RWPE2 (cell line): ENCODE results near the gene STARD13.
A peak's percentile ranks its signal among the peaks of the same experiment; 100 is the strongest.

Source experiments
- ATAC-seq: fragments of 200-7000 bp; cut with Tn5 transposase; 3 replicates; pipeline ENCODE4 v1.9.1; 2021; ENCODE audit warnings: low read depth
- DNase-seq: peaks from one replicate; pipeline ENCODE4 v3.0.0-alpha.2; 2020; ENCODE audit warnings: low spot score
- H3K27ac ChIP-seq: fragments of 450-650 bp; 2 replicates; pipeline ENCODE4 v1.5.1; 2017; ENCODE audit warnings: mild to moderate bottlenecking; ENCODE audit not compliant: poor library complexity, severe bottlenecking
- H3K27me3 ChIP-seq: fragments of 250-450 bp; sonication (Bioruptor Pico); 2 replicates; pipeline ENCODE4 v1.5.1; 2021; ENCODE audit warnings: mild to moderate bottlenecking, moderate library complexity; ENCODE audit not compliant: insufficient read depth, poor library complexity, severe bottlenecking
- H3K36me3 ChIP-seq: fragments of 250-450 bp; sonication (Bioruptor Pico); 2 replicates; pipeline ENCODE4 v1.5.1; 2020; ENCODE audit warnings: low read depth, mild to moderate bottlenecking, moderate library complexity
- H3K4me1 ChIP-seq: fragments of 250-450 bp; sonication (Bioruptor Pico); 2 replicates; pipeline ENCODE4 v1.5.1; 2021; ENCODE audit warnings: mild to moderate bottlenecking, moderate library complexity; ENCODE audit not compliant: insufficient read depth, poor library complexity, severe bottlenecking
- H3K4me3 ChIP-seq: fragments of 250-450 bp; sonication (Bioruptor Pico); 2 replicates; pipeline ENCODE4 v1.5.1; 2021; ENCODE audit warnings: mild to moderate bottlenecking, moderate library complexity; ENCODE audit not compliant: severe bottlenecking
- H3K9me3 ChIP-seq: fragments of 250-450 bp; sonication (Bioruptor Pico); 2 replicates; pipeline ENCODE4 v1.5.1; 2021; ENCODE audit warnings: mild to moderate bottlenecking, moderate library complexity; ENCODE audit not compliant: severe bottlenecking
- TF ChIP-seq, protein P1 (sequence below): fragments of 450-650 bp; IDR thresholded peaks from one replicate; pipeline ENCODE4 v1.5.1; 2017; ENCODE audit warnings: mild to moderate bottlenecking, moderate library complexity; ENCODE audit not compliant: poor library complexity, severe bottlenecking

STARD13 gene

DNA sequence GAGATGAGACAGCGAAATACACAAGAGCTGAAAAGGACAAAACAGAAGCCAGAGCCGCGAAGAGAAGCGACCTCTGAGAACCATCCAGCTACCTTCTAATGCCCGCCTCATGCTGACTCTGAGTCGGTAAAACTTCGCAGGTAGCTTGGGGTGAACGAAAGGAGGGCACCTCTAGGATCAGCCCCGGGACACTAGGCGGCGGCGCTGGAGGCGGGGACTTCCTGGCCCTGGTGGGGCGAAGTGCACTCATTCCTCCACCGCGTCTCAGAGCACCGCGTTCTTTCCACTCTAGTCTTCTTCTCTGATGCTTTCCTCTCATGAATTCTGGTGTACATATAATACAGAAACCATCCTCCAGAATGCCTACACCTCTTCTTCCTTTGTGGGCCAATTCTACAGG, 219.2 kb downstream of the STARD13 start:
- H3K9me3 ChIP-seq = no peaks in the 10 kb centered on the region
- DNase-seq (no peak), ATAC-seq (no peak)
- H3K27me3 ChIP-seq = no peaks in the 10 kb centered on the region
- H3K4me3 ChIP-seq = no peak overlapping the region
- H3K4me1 ChIP-seq = no peaks in the 10 kb centered on the region
- H3K27ac ChIP-seq = no peak overlapping the region
- TF ChIP-seq, protein P1, sequence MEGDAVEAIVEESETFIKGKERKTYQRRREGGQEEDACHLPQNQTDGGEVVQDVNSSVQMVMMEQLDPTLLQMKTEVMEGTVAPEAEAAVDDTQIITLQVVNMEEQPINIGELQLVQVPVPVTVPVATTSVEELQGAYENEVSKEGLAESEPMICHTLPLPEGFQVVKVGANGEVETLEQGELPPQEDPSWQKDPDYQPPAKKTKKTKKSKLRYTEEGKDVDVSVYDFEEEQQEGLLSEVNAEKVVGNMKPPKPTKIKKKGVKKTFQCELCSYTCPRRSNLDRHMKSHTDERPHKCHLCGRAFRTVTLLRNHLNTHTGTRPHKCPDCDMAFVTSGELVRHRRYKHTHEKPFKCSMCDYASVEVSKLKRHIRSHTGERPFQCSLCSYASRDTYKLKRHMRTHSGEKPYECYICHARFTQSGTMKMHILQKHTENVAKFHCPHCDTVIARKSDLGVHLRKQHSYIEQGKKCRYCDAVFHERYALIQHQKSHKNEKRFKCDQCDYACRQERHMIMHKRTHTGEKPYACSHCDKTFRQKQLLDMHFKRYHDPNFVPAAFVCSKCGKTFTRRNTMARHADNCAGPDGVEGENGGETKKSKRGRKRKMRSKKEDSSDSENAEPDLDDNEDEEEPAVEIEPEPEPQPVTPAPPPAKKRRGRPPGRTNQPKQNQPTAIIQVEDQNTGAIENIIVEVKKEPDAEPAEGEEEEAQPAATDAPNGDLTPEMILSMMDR = no peak
- H3K36me3 ChIP-seq = no peaks in the 10 kb centered on the region

DNA sequence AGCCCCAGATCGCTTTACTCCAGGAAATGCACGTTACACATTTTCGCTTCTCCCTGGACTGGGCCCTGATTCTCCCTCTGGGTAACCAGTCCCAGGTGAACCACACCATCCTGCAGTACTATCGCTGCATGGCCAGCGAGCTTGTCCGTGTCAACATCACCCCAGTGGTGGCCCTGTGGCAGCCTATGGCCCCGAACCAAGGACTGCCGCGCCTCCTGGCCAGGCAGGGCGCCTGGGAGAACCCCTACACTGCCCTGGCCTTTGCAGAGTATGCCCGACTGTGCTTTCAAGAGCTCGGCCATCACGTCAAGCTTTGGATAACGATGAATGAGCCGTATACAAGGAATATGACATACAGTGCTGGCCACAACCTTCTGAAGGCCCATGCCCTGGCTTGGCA, 224.7 kb downstream of the STARD13 start:
- TF ChIP-seq, protein P1 = no peak
- H3K4me1 ChIP-seq = no peaks in the 10 kb centered on the region
- no peak overlapping the region for H3K27ac ChIP-seq
- DNase-seq (no peak), ATAC-seq (no peak)
- no peaks in the 10 kb centered on the region for H3K9me3 ChIP-seq
- no peaks in the 10 kb centered on the region for H3K27me3 ChIP-seq
- H3K4me3 ChIP-seq = no peak overlapping the region
- no peaks in the 10 kb centered on the region for H3K36me3 ChIP-seq

DNA sequence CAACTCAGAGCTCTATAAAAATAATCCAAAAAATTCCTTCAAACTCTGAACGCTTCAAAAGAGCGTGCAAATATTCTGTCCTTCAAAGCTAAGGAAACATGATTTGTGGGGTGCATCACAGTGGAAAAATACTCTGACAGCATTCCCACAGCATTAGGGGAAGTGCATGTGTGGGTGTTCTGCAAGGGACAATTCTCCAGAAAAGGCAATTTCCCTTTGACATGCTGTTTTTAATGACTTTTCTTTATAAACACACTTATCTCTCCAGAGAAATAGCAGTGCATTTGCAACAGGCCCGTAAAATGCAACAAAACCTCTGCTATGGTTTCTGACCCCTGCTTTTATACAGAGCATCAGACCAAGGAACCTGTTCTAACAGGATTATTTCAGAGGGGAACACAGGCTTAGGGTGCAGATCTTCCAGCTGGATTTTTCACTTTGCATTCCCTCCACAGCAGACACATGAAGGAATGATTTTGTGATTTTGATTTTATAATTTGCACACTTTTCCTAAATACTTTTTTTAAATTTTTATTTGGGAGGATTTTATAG, 226.7 kb downstream of the STARD13 start:
- no peak for DNase-seq
- ATAC-seq = no peak
- TF ChIP-seq, protein P1 = no peak

DNA sequence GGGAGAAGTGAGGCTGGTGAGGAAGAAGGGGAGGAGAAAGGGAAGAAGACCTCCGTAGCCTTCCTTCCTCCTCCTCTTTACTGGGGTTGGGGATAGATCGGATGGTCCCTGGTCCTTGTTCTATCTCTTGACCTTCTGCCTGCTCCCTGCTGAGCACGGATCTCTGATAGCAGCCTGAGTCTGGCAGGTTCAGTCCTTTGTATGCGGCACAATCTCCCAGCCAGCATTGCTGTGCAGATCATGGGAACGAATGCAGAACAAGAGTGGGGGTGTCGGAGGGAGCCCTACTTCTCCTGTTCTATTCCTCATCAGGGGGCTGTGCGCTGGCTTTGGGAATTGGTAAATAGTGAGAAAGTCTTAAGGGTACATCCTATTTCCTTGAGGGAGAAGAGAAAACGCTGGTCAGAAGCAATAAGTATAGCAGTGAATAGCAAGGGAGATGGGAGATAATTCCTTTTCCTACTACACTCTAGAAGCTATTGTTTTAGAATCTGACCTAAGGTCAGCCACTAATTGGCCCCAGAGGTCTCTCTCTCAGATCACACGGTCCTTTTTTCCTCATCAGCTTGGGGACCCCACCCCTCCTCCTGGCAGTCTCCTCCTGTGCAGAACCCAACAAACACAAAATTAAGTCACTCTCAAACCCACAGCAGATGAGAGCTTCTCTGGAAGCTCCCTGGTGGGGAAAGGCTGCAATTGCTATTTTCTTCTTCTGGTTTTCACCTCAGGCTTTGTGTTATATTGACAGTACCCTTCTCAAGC, 228.4 kb downstream of the STARD13 start:
- no peaks in the 10 kb centered on the region for H3K27me3 ChIP-seq
- H3K9me3 ChIP-seq = no peaks in the 10 kb centered on the region
- H3K36me3 ChIP-seq = no peaks in the 10 kb centered on the region
- no peak overlapping the region for H3K27ac ChIP-seq
- no peaks in the 10 kb centered on the region for H3K4me1 ChIP-seq
- DNase-seq = no peak
- no peak overlapping the region for H3K4me3 ChIP-seq
- TF ChIP-seq, protein P1 = peak; percentile 19
- ATAC-seq = no peak

More for the DNA sequence above, 226.7 kb downstream of the STARD13 start:
- Histone ChIP-seq H3K4me1 (no peaks in the 10 kb centered on the region), H3K27ac (no peak overlapping the region), H3K9me3 (no peaks in the 10 kb centered on the region), H3K36me3 (no peaks in the 10 kb centered on the region), H3K4me3 (no peak overlapping the region), H3K27me3 (no peaks in the 10 kb centered on the region)
